SK-MEL-5 (cell line): Measurements from ENCODE around the gene ACBD6. TPM values are rescaled to one million over a fixed set of nuclear protein-coding genes. Genes with fewer than 3 reads are reported as not detected.

Experiments used
- DNase-seq: peaks from one replicate; pipeline ENCODE4 v3.0.0-alpha.2; 2016; ENCODE audit warnings: low read depth, low spot score
- in situ Hi-C: cut with HindIII; loops from 2 replicates; pipeline ENCODE4 v1.10.0; 2016; ENCODE audit warnings: low sequenced_read_pairs, high pct_unique_total_duplicates, low pct_unique_long_range_greater_than_20kb
- total RNA-seq: library from RNA; depleted of rRNA; stranded (reverse); fragments of >200 nt; shearing (Covaris generic); gene quantifications from 2 replicates; pipeline ENCODE4 v1.2.3, GENCODE V29; 2014

Gene ACBD6
- total RNA-seq, 1 experiment from 2014 or later = 46.0 TPM

- in situ Hi-C loops = no loop called here
- no peak for DNase-seq
Observed at GRCh38 chr1:180261524-180262155, 240.7 kb downstream of the ACBD6 start.

GRCh38 chr1:180261030-180261429 lies 241.3 kb downstream of the ACBD6 start:
- no peak for DNase-seq
- in situ Hi-C loops = no loop called here

- no peak for DNase-seq
- in situ Hi-C loops = no loop called here
Observed at GRCh38 chr1:180260541-180260940, 241.8 kb downstream of the ACBD6 start.

- in situ Hi-C loops = no loop called here
Observed at GRCh38 chr1:180259431-180260338, 242.7 kb downstream of the ACBD6 start.

GRCh38 chr1:180258935-180259334 lies 243.4 kb downstream of the ACBD6 start:
- in situ Hi-C loops = no loop called here
- DNase-seq = no peak

More at GRCh38 chr1:180259431-180260338, 242.7 kb downstream of the ACBD6 start:
- no peak for DNase-seq

GRCh38 chr1:180258290-180258689 lies 244.1 kb downstream of the ACBD6 start:
- no peak for DNase-seq
- in situ Hi-C loops = no loop called here

- in situ Hi-C loops = no loop called here
- no peak for DNase-seq
Observed at GRCh38 chr1:180257486-180257885, 244.9 kb downstream of the ACBD6 start.

GRCh38 chr1:180257028-180257386 lies 245.4 kb downstream of the ACBD6 start:
- in situ Hi-C loops = no loop called here

GRCh38 chr1:180256341-180257027 lies 245.9 kb downstream of the ACBD6 start:
- in situ Hi-C loops = no loop called here
- DNase-seq = no peak

More at GRCh38 chr1:180257028-180257386, 245.4 kb downstream of the ACBD6 start:
- DNase-seq = no peak

- in situ Hi-C loops = no loop called here
Observed at GRCh38 chr1:180255536-180256340, 246.6 kb downstream of the ACBD6 start.

GRCh38 chr1:180254854-180255253 lies 247.5 kb downstream of the ACBD6 start:
- in situ Hi-C loops = no loop called here

More at GRCh38 chr1:180255536-180256340, 246.6 kb downstream of the ACBD6 start:
- DNase-seq = no peak

GRCh38 chr1:180254496-180254819 lies 247.9 kb downstream of the ACBD6 start:
- in situ Hi-C loops = no loop called here
- DNase-seq = no peak

More at GRCh38 chr1:180254854-180255253, 247.5 kb downstream of the ACBD6 start:
- no peak for DNase-seq

GRCh38 chr1:180253585-180254495 lies 248.5 kb downstream of the ACBD6 start:
- in situ Hi-C loops = no loop called here
- DNase-seq = no peak

- in situ Hi-C loops = no loop called here
Observed at GRCh38 chr1:180252638-180253536, 249.5 kb downstream of the ACBD6 start.

GRCh38 chr1:180251526-180252305 lies 250.7 kb downstream of the ACBD6 start:
- DNase-seq = no peak
- in situ Hi-C loops = no loop called here

More at GRCh38 chr1:180252638-180253536, 249.5 kb downstream of the ACBD6 start:
- DNase-seq = peak; percentile 75
